ENCODE results near the gene UROC1.

Gene UROC1

DNA sequence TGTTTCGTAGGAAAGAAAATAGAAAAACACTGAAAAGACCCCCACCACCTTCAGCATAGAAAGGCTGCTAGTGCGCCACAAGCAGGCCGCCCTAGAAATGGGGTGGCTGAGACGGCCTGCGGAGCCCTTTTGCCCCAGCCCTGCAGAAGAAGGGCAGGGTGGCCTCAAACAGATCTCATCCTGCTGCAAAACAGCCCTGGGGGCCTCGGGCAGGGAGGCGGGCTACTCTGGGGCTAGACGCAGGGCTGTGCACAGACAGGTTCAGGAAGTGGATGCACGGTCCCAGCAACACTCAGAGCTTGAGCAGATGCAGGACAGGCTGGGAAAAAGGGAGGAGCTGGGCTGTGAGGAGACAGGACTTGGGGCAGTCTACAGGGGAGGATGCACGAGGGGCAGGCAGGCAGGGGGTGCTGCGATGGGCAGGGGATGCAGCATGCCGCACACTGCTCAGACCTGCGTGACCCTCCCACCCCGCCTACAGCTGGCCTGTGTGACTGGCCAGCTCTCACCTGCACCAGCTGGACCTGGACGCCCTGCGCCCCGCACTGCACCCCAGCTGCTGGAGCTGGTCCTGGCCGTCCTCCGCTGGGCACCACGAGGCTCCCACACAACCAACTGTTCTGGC is 76.2 kb downstream of the UROC1 start:
- H3K4me3 ChIP-seq (replicated peaks; ENCODE audit: low read depth, low read length) = no peak overlapping the region
- no peak for DNase-seq (ENCODE audit: low read depth)
- TF ChIP-seq, protein P1, sequence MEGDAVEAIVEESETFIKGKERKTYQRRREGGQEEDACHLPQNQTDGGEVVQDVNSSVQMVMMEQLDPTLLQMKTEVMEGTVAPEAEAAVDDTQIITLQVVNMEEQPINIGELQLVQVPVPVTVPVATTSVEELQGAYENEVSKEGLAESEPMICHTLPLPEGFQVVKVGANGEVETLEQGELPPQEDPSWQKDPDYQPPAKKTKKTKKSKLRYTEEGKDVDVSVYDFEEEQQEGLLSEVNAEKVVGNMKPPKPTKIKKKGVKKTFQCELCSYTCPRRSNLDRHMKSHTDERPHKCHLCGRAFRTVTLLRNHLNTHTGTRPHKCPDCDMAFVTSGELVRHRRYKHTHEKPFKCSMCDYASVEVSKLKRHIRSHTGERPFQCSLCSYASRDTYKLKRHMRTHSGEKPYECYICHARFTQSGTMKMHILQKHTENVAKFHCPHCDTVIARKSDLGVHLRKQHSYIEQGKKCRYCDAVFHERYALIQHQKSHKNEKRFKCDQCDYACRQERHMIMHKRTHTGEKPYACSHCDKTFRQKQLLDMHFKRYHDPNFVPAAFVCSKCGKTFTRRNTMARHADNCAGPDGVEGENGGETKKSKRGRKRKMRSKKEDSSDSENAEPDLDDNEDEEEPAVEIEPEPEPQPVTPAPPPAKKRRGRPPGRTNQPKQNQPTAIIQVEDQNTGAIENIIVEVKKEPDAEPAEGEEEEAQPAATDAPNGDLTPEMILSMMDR (IDR thresholded peaks at IDR 0.05; ENCODE audit: low read length, missing control alignments) = no peak

DNA sequence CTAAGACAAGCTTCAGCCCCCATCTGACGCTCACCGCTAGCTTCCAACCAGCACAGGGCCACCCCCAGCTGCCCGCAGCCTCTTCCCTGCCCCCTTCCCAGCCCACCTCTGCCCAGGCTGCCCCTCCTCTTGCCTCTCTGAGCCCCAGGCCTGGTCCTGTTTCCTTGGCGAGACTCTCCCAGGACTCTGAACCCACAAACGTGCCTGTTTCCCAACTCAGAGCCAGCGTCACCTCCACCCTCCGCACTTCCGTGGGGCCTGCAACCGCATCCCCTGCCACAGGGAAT is 76.9 kb downstream of the UROC1 start:
- H3K4me3 ChIP-seq (replicated peaks; ENCODE audit: low read depth, low read length) = no peak overlapping the region
- TF ChIP-seq, protein P1 (IDR thresholded peaks at IDR 0.05; ENCODE audit: low read length, missing control alignments) = no peak
- no peak for DNase-seq (ENCODE audit: low read depth)

DNA sequence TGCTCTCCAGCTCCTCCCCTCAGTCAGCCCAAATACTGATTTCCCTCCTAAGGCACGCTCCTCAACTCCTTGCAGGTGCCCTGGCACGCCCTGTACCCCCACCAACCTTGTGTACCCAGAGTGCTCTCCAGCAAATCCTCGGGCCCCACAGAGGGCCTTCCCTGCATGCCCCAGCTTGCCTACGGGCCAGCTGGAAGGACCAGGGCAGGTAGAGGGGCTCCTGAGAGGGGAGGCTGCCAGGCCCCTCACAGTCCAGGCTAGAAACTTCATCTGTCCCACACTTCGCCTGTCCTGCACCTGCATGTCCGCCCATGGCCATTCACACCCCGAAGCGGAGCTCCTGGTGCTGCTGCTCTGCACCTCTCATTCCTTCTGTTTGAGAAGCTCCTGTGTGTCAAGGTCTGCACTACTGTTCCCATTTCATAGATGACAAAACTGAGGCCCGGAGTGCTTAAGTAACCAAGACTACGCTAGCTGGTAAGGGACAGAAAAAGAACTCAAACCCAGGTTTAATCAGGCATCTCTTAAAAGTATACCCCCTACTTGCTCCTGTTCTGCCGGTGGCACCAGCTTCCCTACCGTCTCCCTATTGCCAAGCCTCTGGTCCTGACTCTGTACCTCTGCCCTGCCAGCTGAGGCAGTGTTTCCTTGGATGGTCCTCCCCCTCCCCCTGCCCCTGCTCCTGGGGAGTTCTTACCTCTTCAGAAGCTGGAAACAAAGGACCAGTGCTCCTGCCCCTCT is 77.4 kb downstream of the UROC1 start:
- no peak for DNase-seq (ENCODE audit: low read depth)
- TF ChIP-seq, protein P1 (IDR thresholded peaks at IDR 0.05; ENCODE audit: low read length, missing control alignments) = no peak
- no peak overlapping the region for H3K4me3 ChIP-seq (replicated peaks; ENCODE audit: low read depth, low read length)

DNA sequence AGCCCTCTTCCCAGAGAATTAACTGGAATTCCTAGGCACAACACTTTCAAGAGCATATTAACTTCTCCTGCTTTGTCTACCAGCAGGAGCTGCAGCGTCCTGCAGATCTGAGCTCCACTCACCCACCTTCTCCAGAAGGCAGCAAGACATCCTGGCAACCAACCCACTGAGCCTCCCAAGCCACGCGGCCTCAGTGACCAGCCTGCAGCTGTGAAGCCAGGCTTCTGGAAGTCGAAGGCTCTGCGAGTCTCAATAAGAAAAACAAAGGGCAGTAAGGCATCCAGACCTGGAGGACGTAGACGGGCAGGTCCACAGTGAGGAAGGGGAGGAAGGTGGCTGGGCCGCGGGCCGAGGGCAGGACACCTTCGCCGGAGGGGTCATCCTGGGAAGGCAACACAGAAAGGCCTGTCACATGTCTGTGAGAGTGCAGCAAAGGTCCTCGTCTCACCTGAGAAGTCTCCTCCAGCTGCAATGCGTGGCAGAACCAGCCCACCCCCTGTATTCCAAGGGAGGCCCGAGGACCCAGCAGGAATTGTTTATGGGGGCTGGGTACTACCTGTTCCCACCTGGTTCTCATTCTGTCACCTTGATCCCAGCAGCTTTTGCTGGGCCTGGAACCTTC is 78.1 kb downstream of the UROC1 start:
- TF ChIP-seq, protein P1 (IDR thresholded peaks at IDR 0.05; ENCODE audit: low read length, missing control alignments) = no peak
- DNase-seq (ENCODE audit: low read depth) = no peak
- no peak overlapping the region for H3K4me3 ChIP-seq (replicated peaks; ENCODE audit: low read depth, low read length)

DNA sequence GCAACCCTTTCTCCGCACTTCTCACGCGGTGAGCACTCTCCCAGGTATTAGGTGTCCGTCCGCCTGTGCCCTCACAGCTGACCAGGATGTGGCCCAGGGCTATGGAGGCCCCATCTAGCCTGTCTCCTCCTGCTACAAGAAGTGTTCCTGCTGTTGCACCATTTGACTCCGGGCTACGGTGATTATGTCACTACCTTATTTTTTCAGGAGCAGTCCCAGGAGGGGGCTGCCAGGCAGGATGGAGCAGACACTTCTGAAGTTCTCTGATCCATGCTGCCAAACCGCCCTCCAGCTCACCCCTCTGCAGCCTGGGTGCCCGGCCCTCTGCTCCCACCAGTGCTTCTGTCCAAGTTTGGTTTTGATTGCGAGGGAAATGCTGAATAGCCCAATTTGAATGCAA is 78.8 kb downstream of the UROC1 start:
- TF ChIP-seq, protein P1 (IDR thresholded peaks at IDR 0.05; ENCODE audit: low read length, missing control alignments) = no peak
- H3K4me3 ChIP-seq (replicated peaks; ENCODE audit: low read depth, low read length) = no peak overlapping the region
- no peak for DNase-seq (ENCODE audit: low read depth)

DNA sequence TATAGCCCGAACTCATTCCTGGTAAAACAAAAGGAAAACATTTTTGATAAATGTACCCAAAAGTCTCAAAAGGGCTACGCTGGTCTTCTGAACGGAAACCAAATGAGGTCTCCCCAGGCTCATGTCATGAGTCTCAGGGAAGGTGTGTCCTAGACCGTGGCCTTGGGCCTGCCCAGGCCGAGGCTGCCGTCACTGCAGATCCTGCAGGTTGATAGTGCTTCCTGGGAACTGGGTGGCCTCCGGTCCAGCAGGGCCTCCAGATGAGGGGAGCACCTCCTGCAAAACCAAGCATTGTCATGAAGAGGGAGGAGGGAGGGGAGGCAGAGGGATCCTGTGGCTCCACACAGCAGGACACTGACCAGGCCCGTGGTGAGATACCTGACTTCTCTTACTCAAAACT is 79.4 kb downstream of the UROC1 start:
- DNase-seq (ENCODE audit: low read depth) = no peak
- H3K4me3 ChIP-seq (replicated peaks; ENCODE audit: low read depth, low read length) = no peak overlapping the region
- TF ChIP-seq, protein P1 (IDR thresholded peaks at IDR 0.05; ENCODE audit: low read length, missing control alignments) = no peak

Measured in fibroblast of pulmonary artery (primary cell).